RCC 7860 (cell line): ENCODE data around the gene PEX6.
"Not testable (repeated sequence)": the region's sequence is repeated elsewhere in the genome, so short reads cannot be mapped to it uniquely, and the experiment has no call there.

Experiments
- DNase-seq: peaks from one replicate; pipeline ENCODE4 v3.0.0-alpha.2; 2015; ENCODE audit warnings: low spot score
- FAIRE-seq: peaks from 2 replicates; lab custom pipeline; 2012; peaks lifted over from hg19 to GRCh38; lab: Jason Lieb, UNC

The PEX6 gene

GRCh38 chr6:42968126-42968701 is 10.8 kb downstream of the PEX6 start:
- DNase-seq (no peak), FAIRE-seq (no peak)

DNA sequence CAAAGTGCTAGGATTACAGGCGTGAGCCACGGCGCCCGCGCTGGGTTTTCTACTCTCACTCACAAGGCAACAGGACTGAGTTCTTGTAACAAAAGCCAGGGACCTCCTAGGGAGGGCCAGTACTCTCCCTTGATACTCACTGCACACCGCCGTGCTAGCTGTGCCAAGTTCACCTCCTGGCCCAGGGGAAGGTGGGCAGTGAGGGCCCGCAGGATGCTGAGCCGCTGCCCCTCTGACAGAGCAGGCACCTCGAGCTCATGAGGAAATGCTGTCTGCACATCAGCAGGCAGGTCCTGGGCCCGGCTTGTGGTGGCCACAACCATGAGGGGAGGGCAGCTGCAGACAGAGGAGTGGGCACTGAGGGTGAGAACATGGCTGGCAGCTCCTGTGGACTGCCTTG is 11.8 kb downstream of the PEX6 start:
- FAIRE-seq (no peak), DNase-seq (no peak)

DNA sequence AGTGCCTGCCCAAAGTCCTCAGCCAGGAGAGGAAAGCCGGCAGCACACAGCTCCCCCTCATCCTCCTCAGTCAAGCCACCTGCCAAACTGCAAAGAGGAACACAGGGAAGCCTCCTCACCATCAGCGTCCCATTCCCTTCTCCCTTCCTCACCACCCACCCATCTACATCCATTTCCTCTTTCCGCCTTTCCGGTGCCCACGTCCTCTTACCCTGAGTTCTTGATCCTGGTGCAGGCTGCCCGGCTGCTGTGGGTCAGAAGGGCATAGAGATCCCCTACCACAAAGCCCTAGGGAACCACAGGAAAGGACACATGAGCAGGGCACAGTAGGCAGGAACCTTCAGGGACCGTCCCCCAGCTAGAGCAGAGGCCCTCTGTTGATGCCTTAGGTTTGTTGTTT is 12.4 kb downstream of the PEX6 start:
- no peak for FAIRE-seq
- DNase-seq, result no peak

GRCh38 chr6:42963855-42964605 is 15.0 kb downstream of the PEX6 start:
- no peak for FAIRE-seq
- no peak for DNase-seq

DNA sequence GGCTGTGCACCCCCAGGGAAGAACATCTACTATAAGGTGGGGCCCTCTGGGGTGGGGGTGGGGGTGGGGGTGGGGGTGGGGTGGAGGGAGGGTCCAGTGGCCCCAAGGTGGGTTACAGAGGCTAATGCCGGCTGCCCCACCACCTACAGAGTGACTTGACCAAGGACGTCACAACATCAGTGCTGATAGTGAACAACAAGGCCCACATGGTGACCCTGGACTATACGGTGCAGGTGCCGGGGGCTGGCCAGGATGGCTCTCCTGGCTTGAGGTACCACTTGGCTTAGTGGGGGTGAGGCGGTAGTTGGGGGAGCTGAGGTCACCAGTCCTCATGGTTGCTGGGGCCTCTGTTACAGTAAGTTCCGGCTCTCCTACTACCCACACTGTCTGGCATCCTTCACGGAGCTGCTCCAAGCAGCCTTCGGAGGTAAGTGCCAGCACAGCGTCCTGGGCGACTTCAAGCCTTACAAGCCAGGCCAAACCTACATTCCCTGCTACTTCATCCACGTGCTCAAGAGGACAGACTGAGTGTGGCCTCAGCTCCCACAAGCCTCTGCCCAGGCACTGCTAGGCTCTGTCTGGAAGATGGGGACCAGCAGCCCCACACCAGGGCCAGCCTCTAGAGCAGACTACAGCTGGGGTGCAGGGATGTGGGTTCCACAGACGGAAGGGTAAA is 15.7 kb downstream of the PEX6 start:
- FAIRE-seq (no peak), DNase-seq (no peak)

GRCh38 chr6:42962502-42963178 is 16.3 kb downstream of the PEX6 start:
- DNase-seq, result no peak
- FAIRE-seq, result no peak

DNA sequence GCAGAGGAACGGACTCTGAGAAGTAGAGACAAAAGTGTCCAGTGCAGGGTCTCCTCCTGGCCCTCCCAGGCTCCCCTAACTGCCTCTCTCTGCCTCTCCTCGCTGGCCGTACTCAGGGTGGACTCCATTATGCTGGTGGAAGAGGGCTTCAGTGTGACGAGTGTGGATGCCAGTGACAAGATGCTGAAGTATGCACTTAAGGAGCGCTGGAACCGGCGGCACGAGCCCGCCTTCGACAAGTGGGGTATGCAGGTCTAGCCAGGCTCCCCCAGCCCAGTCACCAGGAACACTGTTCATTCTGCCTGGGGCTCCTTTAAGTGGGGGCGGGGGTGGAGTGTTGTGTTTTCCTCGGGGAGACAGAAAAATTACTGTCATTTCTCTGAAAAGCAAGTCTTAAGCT is 16.9 kb downstream of the PEX6 start:
- FAIRE-seq, result no peak
- DNase-seq, result no peak

DNA sequence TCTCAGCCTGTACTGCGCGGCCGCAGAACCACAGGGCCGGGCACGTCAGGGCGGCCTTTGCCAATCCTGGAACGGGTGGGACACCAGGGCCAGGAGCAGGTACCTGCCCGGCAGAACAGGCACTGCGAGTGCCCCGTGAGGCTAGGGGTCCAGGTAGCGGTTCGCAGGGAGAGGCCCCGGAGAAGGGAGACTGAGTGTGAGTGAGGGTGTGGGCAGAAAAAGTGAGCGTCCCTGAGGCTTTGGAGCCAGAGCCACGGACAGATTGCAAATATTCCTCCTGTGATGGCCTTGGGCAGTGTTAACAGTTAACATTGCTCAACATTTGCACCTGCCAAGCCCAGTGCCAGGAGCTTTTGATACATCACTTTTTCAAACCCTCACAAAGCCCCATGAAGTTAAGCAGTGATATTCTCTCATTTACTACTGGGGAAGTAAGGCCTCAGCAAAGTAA is 17.9 kb downstream of the PEX6 start:
- FAIRE-seq (no peak), DNase-seq (no peak)

DNA sequence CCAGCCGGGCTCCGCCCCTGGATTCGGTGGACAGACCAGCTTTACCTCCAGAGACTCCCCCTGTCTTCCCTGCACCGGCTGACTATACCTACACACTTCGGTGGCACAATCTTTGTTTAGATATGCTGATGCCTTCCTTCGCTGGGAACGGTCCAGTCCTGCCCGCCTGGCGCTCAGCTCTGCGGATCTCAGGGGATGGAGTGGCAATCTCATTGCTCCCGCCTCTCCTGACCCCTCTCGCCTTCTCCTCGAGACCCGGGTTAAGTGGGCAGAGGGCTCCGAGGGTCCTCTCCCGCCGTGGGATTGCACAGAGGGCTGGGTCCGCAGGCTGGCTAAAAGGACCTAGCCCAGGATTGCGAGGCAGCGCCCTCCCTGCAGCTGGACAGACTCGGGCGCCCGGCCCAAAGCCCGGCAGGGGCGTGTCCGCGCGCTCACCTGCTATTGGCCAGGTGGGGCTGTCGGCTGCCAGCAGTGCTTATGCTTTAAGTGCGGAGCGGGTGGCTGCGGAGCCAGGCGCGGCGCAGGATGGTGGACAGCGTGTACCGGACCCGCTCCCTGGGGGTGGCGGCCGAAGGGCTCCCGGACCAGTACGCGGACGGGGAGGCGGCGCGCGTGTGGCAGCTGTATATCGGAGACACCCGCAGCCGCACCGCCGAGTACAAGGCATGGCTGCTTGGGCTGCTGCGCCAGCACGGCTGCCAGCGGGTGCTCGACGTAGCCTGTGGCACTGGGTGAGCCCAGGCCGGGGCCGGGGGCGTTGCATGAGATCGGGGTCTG is 18.6 kb downstream of the PEX6 start, which contains the start of gene GNMT:
Gene GNMT (plus strand): TSS at position 512 of the 777 bp plus-strand sequence. CDS start 14 bp downstream, at position 526.
- no peak for FAIRE-seq
- no peak for DNase-seq

DNA sequence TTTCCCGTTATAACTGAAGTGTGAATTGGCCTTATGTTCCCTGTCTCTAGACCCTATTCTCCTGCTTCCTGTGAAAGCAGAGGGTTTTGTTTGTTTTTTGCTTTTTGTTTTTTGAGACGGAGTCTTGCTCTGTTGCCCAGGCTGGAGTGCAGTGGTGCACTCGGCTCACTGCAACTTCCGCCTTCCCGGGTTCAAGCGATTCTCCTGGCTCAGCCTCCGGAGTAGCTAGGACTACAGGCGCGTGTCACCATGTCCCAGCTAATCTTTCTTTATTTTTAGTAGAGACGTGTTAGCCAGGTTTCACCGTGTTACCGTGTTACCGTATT is 19.1 kb downstream of the PEX6 start:
- DNase-seq, result no peak
- FAIRE-seq, result no peak

- DNase-seq (no peak), FAIRE-seq (no peak)
Measured at GRCh38 chr6:42958125-42958524, 20.9 kb downstream of the PEX6 start.

GRCh38 chr6:42954405-42954804 is 24.6 kb downstream of the PEX6 start:
- DNase-seq, FAIRE-seq: not testable (repeated sequence)

GRCh38 chr6:42952389-42952788 is 26.6 kb downstream of the PEX6 start:
- no peak for DNase-seq
- no peak for FAIRE-seq

DNA sequence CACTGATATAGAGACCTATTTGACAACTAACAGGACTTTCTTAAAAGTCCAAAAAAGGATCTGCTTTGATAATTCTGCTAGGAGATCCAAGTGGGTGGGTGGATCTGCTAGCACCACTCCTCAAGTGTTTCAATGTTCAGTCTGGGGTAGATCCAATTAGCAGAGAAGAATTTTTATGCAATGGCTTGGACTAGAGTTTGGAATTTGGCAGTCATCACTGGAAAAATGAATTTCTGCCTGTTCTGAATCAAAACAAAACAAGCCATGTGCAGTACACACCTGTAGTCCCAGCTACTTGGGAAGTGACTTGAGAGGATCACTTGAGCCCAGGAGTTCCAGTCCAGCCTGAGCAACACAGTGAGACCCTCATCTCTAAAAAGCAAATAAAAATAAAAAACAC is 31.0 kb downstream of the PEX6 start:
- FAIRE-seq, result no peak
- no peak for DNase-seq

DNA sequence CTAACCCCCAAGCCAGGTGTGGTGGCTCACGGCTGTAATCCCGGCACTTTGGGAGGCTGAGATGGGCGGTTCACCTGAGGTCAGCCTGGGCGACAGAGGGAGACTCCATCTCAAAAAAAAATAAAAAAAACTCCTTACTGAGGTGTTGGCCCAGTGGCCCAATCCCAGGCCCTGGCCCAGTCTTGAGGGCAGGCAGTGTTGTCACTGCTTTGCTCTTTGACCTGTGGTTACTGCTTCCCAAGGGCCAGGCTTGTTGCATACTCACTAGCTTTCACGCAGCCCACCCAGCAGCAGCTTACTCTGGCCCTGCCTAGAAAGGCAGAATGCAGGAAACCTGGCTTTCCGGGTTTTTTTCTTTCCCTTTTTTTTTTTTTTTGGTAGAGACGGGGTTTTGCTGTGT is 36.5 kb downstream of the PEX6 start:
- no peak for FAIRE-seq
- no peak for DNase-seq

GRCh38 chr6:42941356-42941755 is 37.6 kb downstream of the PEX6 start:
- not testable (repeated sequence) for DNase-seq, FAIRE-seq

GRCh38 chr6:42940493-42941045 is 38.4 kb downstream of the PEX6 start:
- DNase-seq (no peak), FAIRE-seq (no peak)

GRCh38 chr6:42939810-42940167 is 39.2 kb downstream of the PEX6 start:
- FAIRE-seq, result no peak

DNA sequence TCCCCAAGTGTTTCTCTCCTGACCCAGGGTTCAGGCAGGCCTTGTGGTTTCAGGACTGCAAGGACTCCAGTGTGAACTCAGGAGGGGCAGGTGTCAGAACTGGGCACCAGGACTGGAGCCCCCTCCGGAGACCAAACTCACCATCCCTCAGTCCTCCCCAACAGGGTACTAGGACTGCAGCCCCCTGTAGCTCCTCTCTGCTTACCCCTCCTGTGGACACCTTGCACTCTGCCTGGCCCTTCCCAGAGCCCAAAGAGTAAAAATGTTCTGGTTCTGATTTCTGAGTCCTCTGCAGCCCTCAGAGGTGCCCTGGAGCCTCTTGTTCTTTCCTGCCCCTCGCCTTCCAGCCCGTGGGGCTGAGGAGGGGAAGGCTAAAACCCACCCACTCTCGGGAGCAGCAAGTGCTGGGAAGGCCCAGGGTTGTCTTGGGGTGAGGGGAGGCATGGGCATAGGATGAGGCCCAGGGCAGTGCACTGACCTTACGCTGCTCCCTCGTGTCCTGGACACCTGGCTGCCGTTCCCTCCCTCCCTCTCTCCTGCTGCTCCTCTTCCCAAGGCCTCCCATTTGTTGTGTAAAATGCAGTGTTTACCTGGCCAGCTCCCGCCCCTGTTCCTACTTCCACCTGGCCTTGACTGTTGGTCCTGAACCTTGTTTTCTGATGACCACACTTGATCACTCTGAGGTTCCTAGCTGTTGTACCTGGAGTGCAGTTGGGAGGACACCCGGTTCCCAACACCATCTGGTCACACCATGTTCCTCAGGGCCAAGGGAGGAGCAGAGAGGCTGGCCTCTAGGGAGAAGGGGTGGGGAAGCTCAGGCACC is 39.8 kb downstream of the PEX6 start:
- DNase-seq (no peak), FAIRE-seq (no peak)

More at GRCh38 chr6:42939810-42940167, 39.2 kb downstream of the PEX6 start:
- DNase-seq, result no peak

DNA sequence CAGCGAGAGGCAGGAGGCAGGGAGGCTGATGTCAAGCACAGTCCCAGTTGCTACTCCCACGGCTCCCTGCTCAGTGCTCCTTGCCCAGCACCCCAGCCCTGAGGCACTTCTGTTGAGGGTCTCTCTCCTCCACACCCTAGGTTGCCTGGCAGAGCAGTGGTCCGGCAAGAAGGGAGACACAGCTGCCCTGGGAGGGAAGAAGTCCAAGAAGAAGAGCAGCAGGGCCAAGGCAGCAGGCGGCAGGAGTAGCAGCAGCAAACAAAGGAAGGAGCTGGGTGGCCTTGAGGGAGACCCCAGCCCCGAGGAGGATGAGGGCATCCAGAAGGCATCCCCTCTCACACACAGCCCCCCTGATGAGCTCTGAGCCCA is 40.6 kb downstream of the PEX6 start:
- no peak for FAIRE-seq
- DNase-seq, result no peak
